ENCODE measurements around the gene DNAJB12.
"Not testable (repeated sequence)": the region's sequence is repeated elsewhere in the genome, so short reads cannot be mapped to it uniquely, and the experiment has no call there.

The DNAJB12 gene

GRCh38 chr10:72353028-72353964 lies 1.4 kb downstream of the DNAJB12 start:
- DNase-seq (ENCODE audit: low read depth) = no peak

DNA sequence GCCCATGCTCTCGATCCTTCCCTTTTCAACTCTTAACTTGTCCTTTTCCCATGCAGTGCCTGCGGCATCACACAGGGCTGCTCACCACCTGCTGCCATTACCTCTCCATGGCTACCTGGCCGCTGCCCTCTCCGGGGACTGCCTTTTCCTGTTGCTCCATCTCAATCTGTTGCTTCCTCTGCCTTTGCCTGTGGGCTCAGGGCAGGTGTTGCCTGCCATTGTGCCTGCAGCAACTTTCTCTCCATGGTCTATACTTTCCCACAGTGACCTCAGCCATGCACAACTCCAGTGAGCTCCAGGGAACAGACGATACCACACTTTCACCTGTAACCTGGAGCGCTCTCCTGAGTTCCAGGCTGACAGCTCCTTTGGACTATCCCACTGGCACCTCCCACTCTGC lies 3.2 kb downstream of the DNAJB12 start:
- no peak for DNase-seq (ENCODE audit: low read depth)

- no peak for DNase-seq (ENCODE audit: low read depth)
Measured at GRCh38 chr10:72349438-72349837, 5.3 kb downstream of the DNAJB12 start.

DNA sequence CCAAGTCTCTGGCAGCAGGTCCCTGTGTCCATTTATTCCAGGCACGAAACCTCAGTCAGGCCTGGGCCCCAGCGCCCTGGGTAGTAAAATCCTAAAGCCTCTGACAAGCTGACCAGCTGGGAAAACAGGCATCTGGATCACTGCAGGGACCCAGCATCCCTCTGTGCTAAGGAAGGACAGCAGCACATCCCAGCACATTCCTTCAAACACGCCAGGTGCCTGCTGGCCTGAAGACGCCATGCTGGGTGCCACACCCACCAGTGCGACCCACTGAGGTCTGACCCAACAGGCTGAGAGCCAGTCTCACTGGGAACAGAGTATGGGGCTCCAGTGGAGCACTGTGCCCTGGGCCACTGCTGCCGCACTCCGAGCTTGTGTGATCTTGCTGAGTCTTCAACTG lies 6.4 kb downstream of the DNAJB12 start:
- DNase-seq (ENCODE audit: low read depth) = no peak

GRCh38 chr10:72346117-72346516 lies 8.6 kb downstream of the DNAJB12 start:
- DNase-seq (ENCODE audit: low read depth) = not testable (repeated sequence)

GRCh38 chr10:72344932-72345331 lies 9.8 kb downstream of the DNAJB12 start:
- no peak for DNase-seq (ENCODE audit: low read depth)

GRCh38 chr10:72342911-72343310 lies 11.8 kb downstream of the DNAJB12 start:
- no peak for DNase-seq (ENCODE audit: low read depth)

- DNase-seq (ENCODE audit: low read depth) = no peak
Measured at GRCh38 chr10:72340510-72341261, 14.0 kb downstream of the DNAJB12 start.

GRCh38 chr10:72338180-72338579 lies 16.5 kb downstream of the DNAJB12 start:
- DNase-seq (ENCODE audit: low read depth) = no peak

GRCh38 chr10:72337722-72338121 lies 17.0 kb downstream of the DNAJB12 start:
- no peak for DNase-seq (ENCODE audit: low read depth)

- DNase-seq (ENCODE audit: low read depth) = peak; percentile 54
Measured at GRCh38 chr10:72337039-72337629, 17.6 kb downstream of the DNAJB12 start.

DNA sequence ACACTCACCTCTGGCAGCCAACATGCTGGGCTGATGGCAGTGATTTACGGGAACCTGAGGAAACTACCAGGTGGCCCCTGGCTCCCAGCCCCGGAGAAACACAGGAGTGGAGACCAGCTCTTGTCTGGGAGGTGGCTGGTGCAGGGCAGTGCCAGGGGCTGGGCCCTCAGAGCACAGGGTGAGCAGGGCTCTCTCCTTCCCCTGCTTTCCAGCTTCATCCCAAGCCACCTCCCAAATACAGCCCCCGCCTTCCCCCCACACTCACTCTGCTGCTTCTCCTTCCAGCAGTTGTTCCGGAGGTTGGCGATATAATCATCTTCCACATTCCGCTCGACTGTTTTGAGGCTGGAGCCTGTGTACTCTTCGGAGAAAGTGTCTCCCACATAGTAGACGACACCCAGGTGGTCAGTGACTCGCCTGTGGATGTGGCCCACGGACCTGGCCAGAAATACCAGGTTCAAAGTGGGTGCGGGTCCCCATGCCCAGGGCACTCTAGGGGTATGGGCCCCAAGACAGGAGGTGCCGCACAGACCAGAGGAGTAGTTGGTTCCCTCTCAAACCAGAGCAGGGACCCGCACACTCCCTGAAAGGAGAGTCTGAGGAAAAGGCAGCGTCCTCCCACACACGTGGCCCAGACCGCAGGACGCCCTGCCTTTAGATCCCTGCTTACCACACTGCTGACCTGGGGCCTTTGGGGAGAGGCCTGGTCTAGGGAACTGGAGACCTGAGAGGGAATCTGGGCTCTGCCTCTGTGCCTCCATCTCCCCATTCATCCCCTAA lies 18.3 kb downstream of the DNAJB12 start:
- no peak for DNase-seq (ENCODE audit: low read depth)

GRCh38 chr10:72335394-72336258 lies 19.1 kb downstream of the DNAJB12 start:
- DNase-seq (ENCODE audit: low read depth) = peak; percentile 63

DNA sequence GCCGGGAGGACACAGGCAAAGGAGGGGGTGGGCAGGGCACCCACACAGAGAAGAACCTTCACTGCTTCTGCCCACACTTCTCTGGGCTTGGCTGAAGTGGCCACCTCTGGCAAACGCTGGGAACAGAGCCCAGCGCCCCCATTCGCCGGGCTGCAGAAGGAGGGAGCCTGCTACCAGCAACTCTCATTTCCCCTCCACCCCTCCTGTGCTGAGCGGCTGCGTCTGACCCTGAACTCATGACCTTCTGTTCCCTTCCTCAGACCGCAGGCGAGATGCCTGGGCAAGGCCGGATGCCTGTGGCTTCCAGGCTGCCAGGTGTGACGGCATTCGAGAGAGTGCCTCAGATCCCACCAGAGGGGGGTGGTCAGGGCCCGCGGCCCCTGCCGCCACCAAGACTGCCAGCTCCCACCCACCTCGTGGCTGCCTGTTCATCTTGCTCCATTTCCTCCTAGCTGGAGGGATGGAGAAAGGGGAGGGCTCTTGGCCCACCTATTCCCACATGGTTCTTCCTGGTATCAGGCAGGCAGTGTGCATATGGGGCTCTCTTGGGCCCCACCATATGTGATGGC lies 19.8 kb downstream of the DNAJB12 start:
- DNase-seq (ENCODE audit: low read depth) = peak; percentile 62

GRCh38 chr10:72334196-72334824 lies 20.4 kb downstream of the DNAJB12 start:
- no peak for DNase-seq (ENCODE audit: low read depth)

DNA sequence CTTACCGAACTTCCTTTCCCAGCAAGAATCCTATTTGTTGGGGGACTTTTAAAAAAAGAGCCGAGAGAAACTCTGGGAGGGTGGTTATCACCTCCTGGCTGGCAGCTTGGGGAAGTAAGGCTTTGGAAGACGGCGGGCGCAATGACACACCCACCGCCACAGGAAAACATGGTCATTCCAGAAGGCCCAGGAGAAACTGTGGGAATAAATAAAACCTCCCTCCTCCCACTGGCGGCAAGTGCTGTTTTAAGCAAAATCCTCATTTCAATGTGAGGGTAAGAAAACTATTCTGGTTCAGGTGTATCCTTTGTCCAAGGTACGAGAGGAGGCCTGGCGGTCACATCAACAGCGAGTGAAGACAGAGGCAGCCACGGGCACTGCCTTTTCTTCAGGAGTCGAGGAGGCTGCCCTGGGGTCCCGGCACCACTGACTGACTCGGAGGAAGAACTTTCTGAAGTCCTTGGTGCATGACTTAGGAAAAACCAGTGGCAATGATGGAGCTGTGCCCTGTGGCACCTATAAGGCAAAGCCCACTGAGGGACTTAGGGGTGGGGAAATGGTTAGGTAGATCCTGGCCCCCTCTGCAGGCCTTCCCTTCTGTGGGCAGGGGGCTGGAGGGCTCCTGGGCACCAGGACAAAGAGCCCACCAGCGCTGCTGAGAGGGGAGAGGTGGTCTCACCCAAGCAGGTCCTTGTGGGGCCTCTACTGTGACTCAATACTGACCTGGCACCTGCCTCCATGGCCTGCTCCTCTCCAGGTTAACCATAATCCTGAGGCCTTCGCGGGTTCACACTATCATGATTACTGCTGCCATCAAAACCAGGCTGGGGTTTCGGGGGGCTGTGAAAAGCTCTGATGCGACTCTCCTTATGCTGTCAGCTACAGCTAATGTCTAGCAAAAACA lies 21.4 kb downstream of the DNAJB12 start:
- DNase-seq (ENCODE audit: low read depth) = no peak

DNA sequence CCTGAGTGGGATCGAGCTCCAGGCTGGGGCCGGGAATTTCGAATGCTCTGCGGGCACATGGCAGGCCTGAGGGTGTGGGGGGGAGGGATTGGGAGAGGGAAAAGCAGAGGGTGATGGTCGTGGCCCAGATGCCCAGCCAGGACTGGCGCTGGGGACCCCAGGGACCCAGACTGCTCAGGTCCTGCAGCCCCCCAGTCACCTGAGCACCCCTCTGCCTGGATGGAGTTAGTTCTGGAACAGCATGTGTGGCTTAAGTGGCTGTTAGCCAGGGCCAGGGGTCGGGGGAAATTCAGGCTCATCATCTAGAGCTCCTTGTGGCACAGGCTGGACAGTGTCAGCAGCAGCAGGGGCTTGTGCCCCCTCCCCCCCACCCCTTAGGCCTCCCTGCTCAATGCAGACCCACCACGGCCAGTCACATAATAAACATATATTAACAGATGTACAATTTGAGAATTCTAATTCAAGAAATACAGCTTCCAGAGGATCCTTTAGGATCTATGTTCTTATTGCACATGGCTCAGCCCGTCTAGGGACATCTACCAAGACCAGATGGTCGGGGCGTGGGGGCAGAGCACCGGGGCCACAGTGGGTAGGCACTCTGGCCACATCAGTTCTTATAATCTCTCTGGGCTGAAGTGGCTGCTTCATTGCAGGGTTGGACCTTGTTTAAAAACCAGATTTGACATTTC lies 22.2 kb downstream of the DNAJB12 start:
- DNase-seq (ENCODE audit: low read depth) = no peak

All from stromal cell of bone marrow (primary cell).